Epithelial cell of proximal tubule (primary cell): ENCODE measurements around the gene KANK4. TPM values are rescaled to one million over a fixed set of nuclear protein-coding genes. Genes with fewer than 3 reads are reported as not detected.

Experiments used
- DNase-seq: peaks from one replicate; pipeline ENCODE4 v3.0.0-alpha.2; 2011; ENCODE audit warnings: low read depth
- H3K4me3 ChIP-seq: 2 replicates; pipeline ENCODE4 v1.5.1; 2011; ENCODE audit warnings: low read depth, mild to moderate bottlenecking, low read length
- total RNA-seq: library from RNA; depleted of rRNA; stranded (reverse); fragments of >200 nt; gene quantifications from 2 replicates; pipeline ENCODE4 v1.2.3, GENCODE V29; 2015
- TF ChIP-seq, protein P1 (sequence below): conservative IDR thresholded peaks from 2 replicates; pipeline ENCODE4 v1.5.1; 2012; ENCODE audit warnings: low read depth, mild to moderate bottlenecking, low read length

The KANK4 gene
- total RNA-seq, 1 donor from 2014 or later: not detected

DNA sequence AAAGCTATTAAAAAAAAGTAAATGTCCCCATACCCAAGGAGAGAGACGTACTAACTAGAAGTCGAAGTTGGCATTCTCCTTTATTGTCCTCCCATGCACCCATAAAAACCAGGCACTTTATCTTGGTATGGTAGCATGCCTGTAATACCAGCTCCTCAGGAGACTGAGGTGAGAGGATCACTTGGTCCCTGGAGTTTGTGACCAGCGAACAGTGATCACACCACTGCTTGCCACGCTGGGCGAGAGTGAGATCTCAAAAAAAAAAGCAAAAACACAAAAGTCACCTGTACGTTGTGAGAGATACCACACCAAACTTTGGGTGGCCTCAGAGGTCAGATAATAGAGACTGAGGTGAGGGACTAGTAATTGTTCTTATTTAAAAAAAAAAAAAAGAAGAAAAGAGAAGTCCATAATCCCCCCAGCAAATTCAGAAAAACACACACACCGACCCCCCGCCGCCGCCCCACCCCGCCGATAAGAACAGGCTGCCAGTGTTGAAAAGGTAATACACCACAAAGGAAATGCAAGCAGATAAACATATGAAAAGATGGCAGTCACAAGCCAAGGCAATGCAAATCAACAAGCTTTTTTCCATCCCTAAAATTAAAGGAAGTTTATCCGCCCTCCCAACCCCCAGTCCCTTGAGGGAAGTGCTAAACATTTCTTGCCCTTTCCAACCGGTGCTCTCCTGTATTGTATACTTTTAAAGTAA, 121.0 kb downstream of the KANK4 start:
- DNase-seq: no peak
- H3K4me3 ChIP-seq: no peak overlapping the region
- TF ChIP-seq, protein P1, sequence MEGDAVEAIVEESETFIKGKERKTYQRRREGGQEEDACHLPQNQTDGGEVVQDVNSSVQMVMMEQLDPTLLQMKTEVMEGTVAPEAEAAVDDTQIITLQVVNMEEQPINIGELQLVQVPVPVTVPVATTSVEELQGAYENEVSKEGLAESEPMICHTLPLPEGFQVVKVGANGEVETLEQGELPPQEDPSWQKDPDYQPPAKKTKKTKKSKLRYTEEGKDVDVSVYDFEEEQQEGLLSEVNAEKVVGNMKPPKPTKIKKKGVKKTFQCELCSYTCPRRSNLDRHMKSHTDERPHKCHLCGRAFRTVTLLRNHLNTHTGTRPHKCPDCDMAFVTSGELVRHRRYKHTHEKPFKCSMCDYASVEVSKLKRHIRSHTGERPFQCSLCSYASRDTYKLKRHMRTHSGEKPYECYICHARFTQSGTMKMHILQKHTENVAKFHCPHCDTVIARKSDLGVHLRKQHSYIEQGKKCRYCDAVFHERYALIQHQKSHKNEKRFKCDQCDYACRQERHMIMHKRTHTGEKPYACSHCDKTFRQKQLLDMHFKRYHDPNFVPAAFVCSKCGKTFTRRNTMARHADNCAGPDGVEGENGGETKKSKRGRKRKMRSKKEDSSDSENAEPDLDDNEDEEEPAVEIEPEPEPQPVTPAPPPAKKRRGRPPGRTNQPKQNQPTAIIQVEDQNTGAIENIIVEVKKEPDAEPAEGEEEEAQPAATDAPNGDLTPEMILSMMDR: no peak

DNA sequence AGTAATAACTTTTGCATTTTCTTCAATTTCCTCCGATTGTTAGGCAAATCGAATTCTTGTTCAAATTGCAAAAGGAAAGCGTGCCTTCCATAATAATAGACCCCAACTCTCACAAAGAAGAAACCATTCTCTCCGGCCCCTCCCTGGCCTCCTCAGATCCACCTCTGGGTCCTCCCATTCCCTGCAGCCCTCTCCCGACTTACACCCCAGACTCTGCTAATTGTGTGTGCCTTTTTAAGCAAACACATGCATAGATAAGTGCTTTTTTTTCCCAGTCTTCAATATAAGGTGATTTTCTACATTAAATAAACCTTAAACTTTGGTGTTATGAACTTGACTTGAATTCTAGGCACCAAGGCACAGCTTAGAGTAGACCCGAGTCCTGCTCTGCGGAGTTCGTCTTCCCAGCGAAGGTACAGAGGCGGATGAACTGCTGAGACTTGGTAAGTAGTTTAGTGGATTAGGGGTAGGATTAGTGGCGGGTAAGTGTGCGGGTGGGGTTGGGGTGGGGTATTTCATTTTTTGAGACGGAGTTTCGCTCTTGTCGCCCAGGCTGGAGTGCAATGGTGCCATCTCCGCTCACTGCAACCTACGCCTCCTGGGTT, 123.0 kb downstream of the KANK4 start:
- no peak overlapping the region for H3K4me3 ChIP-seq
- no peak for DNase-seq
- TF ChIP-seq, protein P1: no peak

DNA sequence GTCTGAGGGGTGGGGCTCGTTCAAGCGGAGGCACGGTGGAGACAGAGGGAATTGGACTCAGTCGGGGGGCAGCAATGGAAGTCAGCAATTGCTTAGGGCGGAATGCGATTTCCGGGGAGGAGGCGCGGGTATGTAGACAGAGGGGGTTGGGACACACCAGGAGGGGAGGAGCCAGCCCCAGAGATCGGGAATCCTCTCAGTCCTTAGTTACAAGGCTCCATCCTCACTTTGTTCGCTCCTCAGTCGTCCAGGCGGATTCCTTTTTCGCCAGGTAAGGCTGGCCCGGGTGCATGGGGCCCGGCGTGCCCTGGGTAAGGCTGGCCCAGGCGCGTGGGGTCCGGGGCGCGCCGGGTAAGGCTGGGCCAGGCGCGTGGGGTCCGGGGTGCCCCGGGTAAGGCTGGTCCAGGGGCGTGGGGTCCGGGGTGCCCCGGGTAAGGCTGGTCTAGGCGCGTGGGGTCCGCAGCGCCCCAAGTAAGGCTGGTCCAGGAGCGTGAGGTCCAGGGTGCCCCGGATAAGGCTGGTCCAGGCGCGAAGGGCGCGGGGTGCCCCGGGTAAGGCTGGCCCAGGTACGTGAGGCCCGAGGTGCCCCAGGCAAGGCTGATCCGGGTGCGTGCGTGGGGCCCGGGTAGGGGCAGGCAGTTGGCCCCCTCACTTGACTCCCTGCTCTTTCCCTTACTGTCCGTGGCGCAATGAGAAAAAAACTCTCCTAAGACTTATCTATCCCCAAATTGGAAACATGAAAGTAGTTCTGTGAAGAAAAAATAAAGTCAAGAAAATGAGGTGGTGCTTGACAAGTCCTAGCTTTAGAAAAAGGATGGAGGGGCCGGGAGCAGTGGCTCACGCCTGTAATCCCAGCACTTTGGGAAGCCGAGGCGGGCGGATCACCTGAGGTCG, 124.3 kb downstream of the KANK4 start, which contains the start of gene L1TD1:
TSS of gene L1TD1 (plus strand) at position 199 of the 894 bp plus-strand sequence. CDS start 11,780 bp downstream, outside the sequence.
- H3K4me3 ChIP-seq: no peak within 1 kb of the TSS
- no peak for DNase-seq
- TF ChIP-seq, protein P1: no peak

DNA sequence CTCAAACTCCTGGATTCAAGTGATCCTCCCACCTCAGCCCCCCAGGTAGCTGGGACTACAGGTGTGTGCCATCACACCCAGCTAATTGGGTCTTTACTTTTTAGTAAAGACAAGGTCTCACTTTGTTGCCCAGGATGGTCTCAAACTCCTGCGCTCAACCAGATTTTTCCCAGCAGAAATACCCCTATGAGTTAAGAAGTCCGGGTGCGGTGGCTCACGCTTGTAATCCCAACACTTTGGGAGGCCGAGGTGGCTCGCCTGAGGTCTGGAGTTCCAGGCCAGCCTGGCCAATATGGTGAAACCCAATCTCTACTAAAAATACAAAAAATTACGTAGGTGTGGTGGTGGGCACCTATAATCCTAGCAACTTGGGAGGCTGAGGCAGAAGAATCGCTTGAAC, 131.1 kb downstream of the KANK4 start:
- no peak for DNase-seq
- TF ChIP-seq, protein P1: no peak
- no peak overlapping the region for H3K4me3 ChIP-seq

DNA sequence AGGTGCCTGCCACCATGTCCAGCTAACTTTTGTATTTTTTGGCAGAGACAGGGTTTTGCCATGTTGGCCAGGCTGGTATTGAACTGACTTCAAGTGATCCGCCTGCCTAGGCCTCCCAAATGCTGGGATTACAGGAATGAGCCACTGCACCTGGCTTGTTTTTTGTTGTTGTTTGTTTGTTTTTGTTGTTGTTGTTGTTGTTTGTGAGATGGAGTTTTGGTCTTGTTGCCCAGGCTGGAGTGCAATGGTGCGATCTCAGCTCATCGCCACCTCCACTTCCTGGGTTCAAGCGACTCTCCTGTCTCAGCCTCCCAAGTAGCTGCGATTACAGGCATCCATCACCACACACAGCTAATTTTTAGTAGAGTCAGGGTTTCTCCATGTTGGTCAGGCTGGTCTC, 131.7 kb downstream of the KANK4 start:
- no peak for DNase-seq
- TF ChIP-seq, protein P1: no peak
- no peak overlapping the region for H3K4me3 ChIP-seq

Other genes starting within 250 kb of the KANK4 start
- 1.0 and 1.1 TPM in 2 replicates for gene L1TD1, start 124.6 kb downstream of the KANK4 start, total RNA-seq
- gene USP1, start 117.6 kb upstream of the KANK4 start, total RNA-seq: 43.2 and 52.9 TPM in 2 replicates